Duodenal mucosa (tissue), 2 donors: ENCODE measurements around the gene CEP152.
"Not testable (repeated sequence)": the region's sequence is repeated elsewhere in the genome, so short reads cannot be mapped to it uniquely, and the experiment has no call there.

Experiments used
- H3K27ac ChIP-seq: one replicate; pipeline ENCODE4 v1.7.0; 2013; ENCODE audit warnings: low read depth, low read length
- H3K27me3 ChIP-seq, 2 donors: one replicate each; pipeline ENCODE4 v1.7.0; 2013; ENCODE audit warnings: low read length in 2 of 2, control low read depth in 1 of 2; ENCODE audit not compliant: insufficient read depth in 2 of 2, control insufficient read depth in 1 of 2
- H3K36me3 ChIP-seq, 2 donors: one replicate each; pipeline ENCODE4 v1.7.0; 2013; ENCODE audit warnings: low read length in 2 of 2, control low read depth in 1 of 2; ENCODE audit not compliant: insufficient read depth in 2 of 2, control insufficient read depth in 1 of 2
- H3K4me1 ChIP-seq, 2 donors: one replicate each; pipeline ENCODE4 v1.7.0; 2013; ENCODE audit warnings: low read length in 2 of 2, control low read depth in 1 of 2; ENCODE audit not compliant: insufficient read depth in 2 of 2, control insufficient read depth in 1 of 2
- H3K4me3 ChIP-seq, 2 donors: one replicate each; pipeline ENCODE4 v1.7.0; 2013; ENCODE audit warnings: low read length in 2 of 2, low read depth in 1 of 2
- H3K9ac ChIP-seq, 2 donors: one replicate each; pipeline ENCODE4 v1.7.0; 2013; ENCODE audit warnings: low read length in 2 of 2, low read depth in 1 of 2
- H3K9me3 ChIP-seq, 2 donors: one replicate each; pipeline ENCODE4 v1.7.0; 2013; ENCODE audit warnings: low read length in 2 of 2, control low read depth in 1 of 2; ENCODE audit not compliant: control insufficient read depth in 1 of 2

Gene CEP152

GRCh38 chr15:48796930-48797329, 13.9 kb downstream of the CEP152 start:
- H3K36me3 ChIP-seq: peaks cover 7 to 10% of the 10 kb centered on the region in 2 donors
- H3K4me3 ChIP-seq: no peak overlapping the region
- no peaks in the 10 kb centered on the region for H3K9me3 ChIP-seq
- no peak overlapping the region for H3K27ac ChIP-seq
- peaks cover 12 to 30% of the 10 kb centered on the region in 2 donors for H3K4me1 ChIP-seq
- no peaks in the 10 kb centered on the region for H3K27me3 ChIP-seq
- H3K9ac ChIP-seq: no peak overlapping the region

GRCh38 chr15:48796521-48796920, 14.3 kb downstream of the CEP152 start:
- Histone ChIP-seq H3K27me3 (no peaks in the 10 kb centered on the region), H3K4me1 (peaks cover 12 to 30% of the 10 kb centered on the region in 2 donors), H3K9me3 (no peaks in the 10 kb centered on the region), H3K9ac (no peak overlapping the region), H3K4me3 (no peak overlapping the region), H3K36me3 (peaks cover 7 to 10% of the 10 kb centered on the region in 2 donors), H3K27ac (no peak overlapping the region)

GRCh38 chr15:48795901-48796300, 15.0 kb downstream of the CEP152 start:
- Histone ChIP-seq H3K4me1 (peaks cover 12 to 29% of the 10 kb centered on the region in 2 donors), H3K27me3 (no peaks in the 10 kb centered on the region), H3K9ac (no peak overlapping the region), H3K36me3 (peaks cover 7 to 10% of the 10 kb centered on the region in 2 donors), H3K9me3 (no peaks in the 10 kb centered on the region), H3K4me3 (no peak overlapping the region), H3K27ac (no peak overlapping the region)

DNA sequence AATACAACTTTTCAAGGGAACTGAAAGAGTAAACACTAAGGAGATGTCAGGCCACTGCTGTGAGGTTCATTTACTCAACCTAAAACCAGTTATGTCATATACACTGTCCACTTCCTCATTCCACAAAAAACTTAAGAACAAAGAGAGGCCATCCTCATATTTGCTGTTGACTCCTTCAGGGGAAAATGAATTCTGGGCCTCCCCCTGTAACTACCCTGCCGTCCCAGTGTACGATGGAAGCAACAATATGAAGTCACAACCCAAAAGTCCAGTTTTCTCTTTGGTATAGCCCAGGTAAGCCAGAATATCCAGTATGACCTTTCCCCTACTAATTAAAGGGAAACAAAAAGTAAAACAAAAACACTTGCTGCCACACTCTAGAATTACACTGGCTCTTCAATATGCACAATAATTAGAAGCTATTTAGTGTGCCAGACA, 16.2 kb downstream of the CEP152 start:
- peak overlapping the region in 1 of 2 donors; percentile 4 for H3K9ac ChIP-seq

GRCh38 chr15:48792408-48792807, 18.5 kb downstream of the CEP152 start:
- Histone ChIP-seq H3K9ac (no peak overlapping the region), H3K4me3 (no peak overlapping the region), H3K36me3 (peaks cover 10 to 11% of the 10 kb centered on the region in 2 donors), H3K4me1 (peaks cover 0 to 18% of the 10 kb centered on the region in 2 donors), H3K9me3 (no peaks in the 10 kb centered on the region), H3K27me3 (no peaks in the 10 kb centered on the region), H3K27ac (no peak overlapping the region)

More for the DNA sequence above, 16.2 kb downstream of the CEP152 start:
- H3K36me3 ChIP-seq: peaks cover 7 to 10% of the 10 kb centered on the region in 2 donors
- H3K4me1 ChIP-seq: peaks cover under 1 to 18% of the 10 kb centered on the region in 2 donors
- H3K9me3 ChIP-seq: no peaks in the 10 kb centered on the region
- H3K27me3 ChIP-seq: no peaks in the 10 kb centered on the region
- peak overlapping the region; percentile 20 to 28 for H3K4me3 ChIP-seq
- H3K27ac ChIP-seq: peak overlapping the region; percentile 44

- H3K9ac ChIP-seq, H3K4me1 ChIP-seq, H3K4me3 ChIP-seq, H3K9me3 ChIP-seq, H3K27ac ChIP-seq, H3K27me3 ChIP-seq: not testable (repeated sequence)
- H3K36me3 ChIP-seq: peaks cover 8 to 10% of the 10 kb centered on the region in 2 donors
Measured at GRCh38 chr15:48790466-48791115, 20.3 kb downstream of the CEP152 start.

DNA sequence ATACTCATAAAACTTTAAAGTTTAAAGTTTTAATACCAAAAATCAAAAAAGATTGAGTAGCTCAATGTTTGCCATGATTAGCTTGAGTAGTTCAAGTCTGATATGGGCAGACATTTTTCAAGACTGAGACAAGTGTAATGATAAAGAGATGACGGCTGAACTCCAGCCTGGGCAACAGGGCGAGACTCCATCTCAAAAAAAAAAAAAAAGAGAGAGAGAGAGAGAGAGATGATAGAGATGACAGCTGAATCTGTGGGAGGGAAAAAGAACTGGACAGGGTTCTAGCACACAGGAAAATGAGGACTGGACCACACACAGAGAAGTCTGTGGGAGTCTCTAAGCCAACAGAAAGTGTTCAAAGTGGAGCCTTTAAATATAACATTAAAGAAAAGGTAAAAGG, 25.2 kb downstream of the CEP152 start:
- no peaks in the 10 kb centered on the region for H3K27me3 ChIP-seq
- no peak overlapping the region for H3K9ac ChIP-seq
- no peak overlapping the region for H3K27ac ChIP-seq
- H3K4me3 ChIP-seq: no peak overlapping the region
- no peaks in the 10 kb centered on the region for H3K9me3 ChIP-seq
- peaks cover 4 to 11% of the 10 kb centered on the region in 2 donors for H3K36me3 ChIP-seq
- H3K4me1 ChIP-seq: peaks cover 0 to 14% of the 10 kb centered on the region in 2 donors

DNA sequence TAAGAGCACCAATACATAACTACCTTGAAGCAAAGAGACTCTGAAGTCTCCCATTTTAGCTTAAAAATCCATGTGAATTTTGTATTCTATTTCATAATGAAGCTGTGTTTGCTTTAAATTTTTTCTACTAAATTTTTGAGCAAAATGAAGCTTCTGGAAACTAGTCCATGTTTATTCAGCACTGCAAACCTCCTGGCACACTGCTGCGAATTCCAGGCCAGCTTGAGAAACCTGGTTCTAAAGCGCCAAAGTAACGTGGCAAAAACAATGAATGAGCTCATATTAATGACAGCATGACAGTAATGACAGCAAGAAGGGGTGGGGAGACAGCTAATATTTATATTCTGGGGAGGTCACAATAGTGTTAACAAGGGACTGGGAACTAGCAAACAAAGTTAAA, 25.7 kb downstream of the CEP152 start:
- no peak overlapping the region for H3K9ac ChIP-seq
- H3K4me1 ChIP-seq: peaks cover 0 to 14% of the 10 kb centered on the region in 2 donors
- H3K4me3 ChIP-seq: no peak overlapping the region
- no peaks in the 10 kb centered on the region for H3K9me3 ChIP-seq
- no peaks in the 10 kb centered on the region for H3K27me3 ChIP-seq
- peaks cover 8 to 11% of the 10 kb centered on the region in 2 donors for H3K36me3 ChIP-seq
- no peak overlapping the region for H3K27ac ChIP-seq

DNA sequence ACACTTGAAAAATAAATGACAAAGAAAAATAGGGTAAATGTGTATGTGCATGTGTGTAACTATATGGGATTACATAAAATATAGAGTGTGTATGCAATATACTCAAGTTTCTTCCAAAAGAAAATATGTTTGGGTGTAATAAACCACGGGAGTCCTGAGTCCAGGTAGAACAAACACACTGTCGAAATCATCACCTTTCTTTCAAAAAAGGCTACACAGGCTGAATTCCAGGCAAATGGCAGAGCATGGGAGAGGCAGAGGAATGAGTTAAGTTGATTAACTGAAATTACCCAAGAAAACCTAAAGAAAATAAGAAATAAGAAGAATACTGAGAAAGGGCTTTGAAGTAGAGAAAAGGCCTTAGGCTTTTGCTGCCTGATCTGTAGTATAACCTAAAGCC, 26.1 kb downstream of the CEP152 start:
- H3K27ac ChIP-seq: no peak overlapping the region
- peaks cover 8 to 11% of the 10 kb centered on the region in 2 donors for H3K36me3 ChIP-seq
- no peak overlapping the region for H3K4me3 ChIP-seq
- H3K27me3 ChIP-seq: no peaks in the 10 kb centered on the region
- H3K4me1 ChIP-seq: peaks cover 0 to 14% of the 10 kb centered on the region in 2 donors
- no peak overlapping the region for H3K9ac ChIP-seq
- H3K9me3 ChIP-seq: no peaks in the 10 kb centered on the region

- H3K27ac ChIP-seq: no peak overlapping the region
- H3K4me1 ChIP-seq: peaks cover 0 to 14% of the 10 kb centered on the region in 2 donors
- no peaks in the 10 kb centered on the region for H3K9me3 ChIP-seq
- H3K4me3 ChIP-seq: no peak overlapping the region
- no peaks in the 10 kb centered on the region for H3K27me3 ChIP-seq
- H3K9ac ChIP-seq: no peak overlapping the region
- peaks cover 5 to 8% of the 10 kb centered on the region in 2 donors for H3K36me3 ChIP-seq
Measured at GRCh38 chr15:48782911-48783310, 28.0 kb downstream of the CEP152 start.
